Measurements from ENCODE around the gene VAMP5.
"Not testable (repeated sequence)": the region's sequence is repeated elsewhere in the genome, so short reads cannot be mapped to it uniquely, and the experiment has no call there.

Gene VAMP5

GRCh38 chr2:85599468-85600234 is 15.4 kb downstream of the VAMP5 start:
- in situ Hi-C loops (cut with HindIII; ENCODE audit: low sequenced_read_pairs) = no loop called here

- in situ Hi-C loops (cut with HindIII; ENCODE audit: low sequenced_read_pairs) = no loop called here
These were observed 16.0 kb downstream of the VAMP5 start for GRCh38 chr2:85600235-85600575.

DNA sequence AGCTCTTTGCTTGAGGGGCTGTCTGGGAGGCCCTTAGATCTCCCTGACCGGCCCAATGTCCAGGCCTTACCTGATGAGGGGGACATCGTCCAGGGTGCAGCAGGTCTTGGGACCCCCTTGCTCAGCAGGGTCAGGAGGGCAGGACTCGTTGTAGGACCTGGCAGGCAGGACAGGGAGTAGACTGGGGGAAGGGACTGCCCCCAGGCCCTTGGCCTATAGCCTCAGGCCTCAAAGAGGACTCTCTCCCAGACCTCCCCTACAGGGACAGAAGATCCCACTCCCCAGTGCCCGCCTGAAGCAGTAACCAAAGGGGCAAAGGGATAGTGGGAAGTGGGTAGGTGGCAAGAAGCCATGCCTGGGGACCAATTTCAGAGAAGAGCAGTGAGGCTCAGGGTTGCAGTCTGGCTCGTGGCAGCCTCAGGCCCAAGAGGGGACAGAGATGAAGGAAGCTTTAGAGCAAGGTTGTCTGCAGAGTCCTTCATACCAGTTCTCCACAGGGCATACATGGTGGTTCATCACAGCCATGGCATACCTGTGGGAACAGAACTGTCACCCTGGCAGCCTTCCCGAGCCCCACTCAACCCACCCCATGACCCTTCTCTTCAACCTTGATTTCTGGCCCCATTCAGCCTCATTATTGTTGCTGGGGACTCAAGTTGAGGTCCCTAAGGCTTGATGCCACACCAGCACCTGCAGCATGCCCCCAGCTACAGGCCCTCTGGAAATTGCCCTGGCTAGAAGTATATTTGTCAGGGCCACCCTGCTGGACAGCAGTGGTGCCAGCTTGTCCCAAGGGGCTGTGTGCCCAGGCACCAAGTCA is 16.9 kb downstream of the VAMP5 start:
- in situ Hi-C loops (cut with HindIII; ENCODE audit: low sequenced_read_pairs) = no loop called here

GRCh38 chr2:85601771-85602475 is 17.7 kb downstream of the VAMP5 start:
- in situ Hi-C loops (cut with HindIII; ENCODE audit: low sequenced_read_pairs) = no loop called here

GRCh38 chr2:85602476-85603234 is 18.4 kb downstream of the VAMP5 start, which contains the start of gene TMEM150A:
TMEM150A (minus strand) TSS chr2:85602698; CDS start chr2:85601948, 750 bp downstream.
- in situ Hi-C loops (cut with HindIII; ENCODE audit: low sequenced_read_pairs) = no loop called here

DNA sequence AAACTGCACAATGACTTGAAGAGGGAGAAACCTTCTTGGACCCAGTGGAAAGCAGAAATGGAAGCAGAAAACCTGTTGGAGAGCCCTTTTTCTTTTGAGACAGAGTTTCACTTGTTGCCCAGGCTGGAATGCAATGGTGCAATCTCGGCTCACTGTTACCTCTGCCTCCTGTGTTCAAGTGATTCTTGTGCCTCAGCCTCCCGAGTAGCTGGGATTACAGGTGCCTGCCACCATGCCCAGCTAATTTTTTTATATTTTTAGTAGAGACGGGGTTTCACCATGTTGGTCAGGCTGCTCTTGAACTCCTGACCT is 19.9 kb downstream of the VAMP5 start:
- in situ Hi-C loops (cut with HindIII; ENCODE audit: low sequenced_read_pairs) = not testable (repeated sequence)

DNA sequence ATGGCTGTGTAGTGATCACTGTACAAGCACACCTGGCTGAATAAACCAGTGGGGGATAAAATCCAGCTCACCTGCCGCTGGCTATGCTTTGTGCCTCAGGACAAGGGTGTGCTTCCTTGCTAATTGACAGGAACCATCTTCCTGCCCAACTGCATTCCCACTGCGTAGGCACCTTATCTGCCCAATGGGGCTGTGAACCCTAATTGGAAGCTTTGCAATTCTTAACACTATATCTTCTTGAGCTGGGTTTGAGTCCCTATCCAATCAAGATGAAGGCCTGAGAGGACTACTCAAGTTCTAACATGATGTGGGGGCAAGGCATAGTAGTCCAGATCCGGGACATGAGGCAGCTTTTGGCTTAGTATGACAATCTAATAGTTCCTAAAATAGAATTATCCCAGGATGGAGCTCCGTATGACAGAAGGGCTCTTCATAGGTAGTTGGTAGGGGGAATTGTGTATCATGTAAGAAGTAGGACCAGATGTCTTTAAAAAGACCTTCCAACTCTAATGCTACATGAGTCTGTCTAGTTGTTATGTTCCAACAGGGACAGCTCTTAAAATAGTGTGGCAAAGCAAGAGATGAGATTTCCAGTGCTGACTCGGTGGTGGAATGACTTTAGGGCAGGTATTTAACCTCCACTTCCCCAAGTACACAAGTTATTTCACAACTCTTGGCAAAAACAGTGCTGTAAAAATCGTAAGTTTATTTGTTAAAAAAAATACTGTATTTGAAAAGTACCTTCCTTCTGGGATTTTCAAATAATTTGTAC is 20.5 kb downstream of the VAMP5 start:
- in situ Hi-C loops (cut with HindIII; ENCODE audit: low sequenced_read_pairs) = no loop called here

- in situ Hi-C loops (cut with HindIII; ENCODE audit: low sequenced_read_pairs) = no loop called here
These were observed 21.3 kb downstream of the VAMP5 start for GRCh38 chr2:85605406-85606115.

DNA sequence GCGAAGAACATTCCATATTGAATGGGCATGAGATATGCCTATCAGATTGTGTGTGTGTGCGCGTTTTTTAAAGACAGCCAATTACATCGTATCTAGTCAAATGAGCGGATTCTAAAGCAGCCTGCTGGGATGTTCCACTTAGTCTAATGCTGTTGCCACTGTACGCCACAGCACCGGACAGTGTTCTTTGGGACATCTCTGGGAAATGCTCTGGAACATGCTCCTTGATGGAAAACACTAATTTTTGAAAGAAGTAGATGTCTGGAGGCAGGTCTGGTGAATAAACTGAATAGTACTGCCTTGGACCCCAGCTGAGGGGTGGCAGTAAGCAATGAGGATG is 21.9 kb downstream of the VAMP5 start:
- in situ Hi-C loops (cut with HindIII; ENCODE audit: low sequenced_read_pairs) = no loop called here

- in situ Hi-C loops (cut with HindIII; ENCODE audit: low sequenced_read_pairs) = no loop called here
These were observed 23.3 kb downstream of the VAMP5 start for GRCh38 chr2:85607268-85608215.

- in situ Hi-C loops (cut with HindIII; ENCODE audit: low sequenced_read_pairs) = no loop called here
These were observed 27.0 kb downstream of the VAMP5 start for GRCh38 chr2:85611217-85611704.

- in situ Hi-C loops (cut with HindIII; ENCODE audit: low sequenced_read_pairs) = no loop called here
These were observed 27.7 kb downstream of the VAMP5 start, which contains the start of gene C2orf68 for GRCh38 chr2:85611705-85612587. C2orf68 (minus strand) TSS chr2:85612066; CDS start chr2:85611984, 82 bp downstream.

DNA sequence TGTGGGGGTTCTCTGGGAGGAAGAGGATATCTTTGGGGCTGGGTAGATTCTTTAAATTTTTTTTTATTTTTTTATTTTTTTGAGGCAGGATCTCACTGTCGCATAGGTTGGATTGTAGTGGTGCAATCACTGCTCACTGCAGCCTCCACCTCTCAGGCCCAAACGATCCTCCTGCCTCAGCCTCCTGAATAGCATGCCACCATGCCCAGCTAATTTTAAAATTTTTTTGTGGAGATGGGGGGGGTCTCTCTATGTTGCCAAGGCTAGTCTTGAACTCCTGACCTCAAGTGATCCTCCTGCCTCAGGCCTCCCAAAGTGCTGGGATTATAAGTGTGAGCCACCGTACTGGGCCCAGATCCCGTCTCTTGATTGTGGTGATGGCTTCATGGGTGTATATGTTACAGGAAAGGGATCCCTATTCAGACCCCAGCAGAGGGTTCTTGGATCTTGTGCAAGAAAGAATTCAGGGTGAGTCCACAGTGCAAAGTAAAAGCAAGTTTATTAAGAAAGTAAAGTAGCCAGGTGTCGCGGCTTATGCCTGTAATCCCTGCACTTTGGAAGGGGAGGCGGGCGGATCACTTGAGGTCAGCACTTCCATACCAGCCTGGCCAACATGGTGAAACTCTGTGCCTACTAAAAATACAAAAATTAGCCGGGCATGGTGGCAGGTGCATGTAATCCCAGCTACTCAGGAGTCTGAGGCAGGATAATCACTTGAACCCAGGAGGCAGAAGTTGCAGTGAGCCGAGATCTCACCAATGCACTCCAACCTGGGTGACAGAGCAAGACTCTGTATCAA is 29.7 kb downstream of the VAMP5 start:
- in situ Hi-C loops (cut with HindIII; ENCODE audit: low sequenced_read_pairs) = no loop called here

DNA sequence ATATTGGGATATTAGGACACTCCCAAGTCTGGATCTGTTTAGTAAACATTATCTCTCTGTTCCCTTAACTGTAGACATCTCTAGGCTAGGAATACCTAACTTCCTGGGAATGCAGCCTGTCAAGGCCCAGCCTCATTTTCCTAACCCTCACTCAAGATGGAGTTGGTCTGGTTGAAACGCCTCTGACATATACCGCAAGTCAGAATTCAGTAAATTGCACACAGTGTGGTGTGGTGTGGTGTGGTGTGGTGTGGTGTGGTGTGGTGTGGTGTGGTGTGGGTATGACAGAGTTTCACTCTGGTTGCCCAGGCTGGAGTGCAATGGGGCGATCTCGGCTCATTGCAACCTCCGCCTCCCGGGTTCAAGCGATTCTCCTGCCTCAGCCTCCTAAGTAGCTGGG is 30.5 kb downstream of the VAMP5 start:
- in situ Hi-C loops (cut with HindIII; ENCODE audit: low sequenced_read_pairs) = not testable (repeated sequence)

GRCh38 chr2:85615413-85615728 is 31.1 kb downstream of the VAMP5 start:
- in situ Hi-C loops (cut with HindIII; ENCODE audit: low sequenced_read_pairs) = no loop called here

DNA sequence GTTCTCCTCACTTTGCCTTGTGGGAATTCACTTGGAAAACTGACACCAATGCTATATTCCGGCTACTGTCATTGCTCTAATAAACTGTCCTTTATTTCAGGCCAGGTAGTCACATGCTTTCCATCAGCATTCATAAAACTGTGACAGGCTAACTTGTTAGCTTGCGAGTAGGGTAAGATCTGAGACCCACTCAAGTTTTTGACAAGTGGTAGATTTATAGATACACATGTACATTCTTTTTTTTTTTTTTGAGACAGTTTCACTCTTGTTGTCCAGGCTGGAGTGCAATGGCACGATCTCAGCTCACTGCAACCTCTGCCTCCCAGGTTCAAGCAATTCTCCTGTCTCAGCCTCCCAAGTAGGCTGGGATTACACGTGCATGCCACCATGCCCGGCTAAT is 33.5 kb downstream of the VAMP5 start:
- in situ Hi-C loops (cut with HindIII; ENCODE audit: low sequenced_read_pairs) = not testable (repeated sequence)

DNA sequence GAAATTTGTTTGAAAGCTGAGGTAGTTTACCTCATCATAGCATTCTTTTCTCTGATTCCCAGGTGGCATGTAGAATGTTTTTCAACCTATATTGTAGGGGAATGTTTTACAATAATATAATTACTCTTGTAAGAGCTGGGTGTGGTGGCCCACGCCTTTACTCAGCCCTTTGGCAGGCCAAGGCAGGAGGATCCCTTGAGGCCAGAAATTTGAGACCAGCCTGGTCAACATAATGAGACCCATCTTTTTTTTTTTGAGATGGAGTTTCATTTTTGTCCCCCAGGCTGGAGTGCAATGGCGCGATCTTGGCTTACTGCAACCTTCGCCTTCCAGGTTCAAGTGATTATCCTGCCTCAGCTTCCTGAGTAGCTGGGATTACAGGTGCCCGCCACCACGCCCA is 35.4 kb downstream of the VAMP5 start:
- in situ Hi-C loops (cut with HindIII; ENCODE audit: low sequenced_read_pairs) = no loop called here

Measured in DLD1 (cell line).